Endothelial cell of umbilical vein (primary cell): ENCODE measurements around the gene GARIN5B. TPM values are rescaled to one million over a fixed set of nuclear protein-coding genes. Genes with fewer than 3 reads are reported as not detected.

ENCODE experiments used
- BruUV-seq: library from RNA; stranded (reverse); fragments of 400-500 nt; replicated peaks from 2 replicates; lab custom pipeline; 2021; lab: Mats Ljungman, UMichigan
- CTCF ChIA-PET: fragments of 300-600, 350-600 bp; sonication (Branson Sonifier 250); formaldehyde crosslinking; loops from one replicate; lab custom pipeline; 2021; ENCODE audit warnings: antibody characterized with exemption, inconsistent platforms; lab: Charles Lee
- POLR2A ChIA-PET: fragments of 300-600, 350-600 bp; sonication (Branson Sonifier 250); formaldehyde crosslinking; loops from one replicate; lab custom pipeline; 2021; ENCODE audit warnings: antibody characterized with exemption, inconsistent platforms; lab: Charles Lee
- DNase-seq: peaks from one replicate; pipeline ENCODE4 v3.0.0-alpha.2; 2011; ENCODE audit warnings: low read depth, low spot score
- FAIRE-seq: peaks from 2 replicates; lab custom pipeline; 2011; peaks lifted over from hg19 to GRCh38; lab: Jason Lieb, UNC
- H2AFZ ChIP-seq: 2 replicates; pipeline ENCODE4 v1.6.0; 2012; ENCODE audit warnings: low read depth, low read length, control low read depth, inconsistent platforms
- H3K27ac ChIP-seq: 2 replicates; pipeline ENCODE4 v1.5.1; 2011; ENCODE audit warnings: low read depth, mild to moderate bottlenecking, control low read depth, low read length, moderate library complexity; ENCODE audit not compliant: insufficient read depth
- H3K27me3 ChIP-seq, 2 experiments: 2 replicates each; pipeline versions ENCODE4 v1.6.0 to v1.6.1; 2011; ENCODE audit warnings: low read length in 2 of 2, mixed read lengths in 1 of 2; ENCODE audit not compliant: control insufficient read depth in 2 of 2, insufficient read depth in 2 of 2
- H3K36me3 ChIP-seq, 2 experiments: 2 replicates in 1 of 2; 3 replicates in 1 of 2; pipeline ENCODE4 v1.5.1; 2011; ENCODE audit warnings: low read length in 2 of 2, mild to moderate bottlenecking in 1 of 2, moderate library complexity in 1 of 2; ENCODE audit not compliant: control insufficient read depth in 2 of 2, insufficient read depth in 2 of 2; ENCODE audit errors: extremely low read depth in 1 of 2
- H3K4me1 ChIP-seq: 3 replicates; pipeline ENCODE4 v1.5.1; 2011; ENCODE audit warnings: mild to moderate bottlenecking, low read length; ENCODE audit not compliant: control insufficient read depth, insufficient read depth; ENCODE audit errors: extremely low read depth
- H3K4me2 ChIP-seq: 2 replicates; pipeline ENCODE4 v1.6.1; 2011; ENCODE audit warnings: low read length, control low read depth, mixed read lengths; ENCODE audit not compliant: insufficient read depth
- H3K4me3 ChIP-seq, 3 experiments: fragments of 200-600 bp in 1 of 3; sonication (generic), shearing (Covaris generic) in 1 of 3; replicated peaks in 1 of 3; 2 replicates each; pipeline ENCODE4 v1.5.1; 2011 to 2016; ENCODE audit warnings: control low read depth in 3 of 3, low read length in 3 of 3, mild to moderate bottlenecking in 2 of 3, inconsistent platforms in 1 of 3, low read depth in 1 of 3, moderate library complexity in 1 of 3; ENCODE audit not compliant: insufficient read depth in 1 of 3
- H3K79me2 ChIP-seq: 2 replicates; pipeline ENCODE4 v1.6.0; 2012; ENCODE audit warnings: low read length, inconsistent platforms; ENCODE audit not compliant: control insufficient read depth, insufficient read depth
- H3K9ac ChIP-seq: replicated peaks from 2 replicates; pipeline ENCODE3; 2011; ENCODE audit warnings: low read length, control low read depth; ENCODE audit not compliant: insufficient read depth; ENCODE audit errors: extremely low read depth
- H3K9me1 ChIP-seq: replicated peaks from 3 replicates; pipeline ENCODE4 v1.6.0; 2011; ENCODE audit warnings: mild to moderate bottlenecking, low read length; ENCODE audit not compliant: control insufficient read depth, insufficient read depth; ENCODE audit errors: extremely low read depth
- H3K9me3 ChIP-seq: replicated peaks from 2 replicates; pipeline ENCODE4 v1.5.1; 2012; ENCODE audit warnings: low read length, inconsistent platforms; ENCODE audit not compliant: control insufficient read depth, insufficient read depth
- H4K20me1 ChIP-seq: replicated peaks from 2 replicates; pipeline ENCODE3; 2011; ENCODE audit warnings: mild to moderate bottlenecking, low read length; ENCODE audit not compliant: control insufficient read depth, insufficient read depth; ENCODE audit errors: extremely low read depth
- EZH2 ChIP-seq: IDR thresholded peaks from 2 replicates; pipeline ENCODE4 v1.6.1; 2012; ENCODE audit warnings: borderline replicate concordance, low read depth, mild to moderate bottlenecking, moderate library complexity, low read length, inconsistent platforms; ENCODE audit not compliant: severe bottlenecking
- FOS ChIP-seq: IDR thresholded peaks from 2 replicates; pipeline ENCODE4 v1.6.1; 2011; ENCODE audit warnings: mild to moderate bottlenecking, low read length, moderate library complexity, borderline replicate concordance; ENCODE audit not compliant: insufficient read depth
- GATA2 ChIP-seq: IDR thresholded peaks from 2 replicates; pipeline ENCODE4 v1.7.0; 2011; ENCODE audit warnings: low read depth, mild to moderate bottlenecking, moderate library complexity, mixed read lengths, low read length; ENCODE audit not compliant: insufficient read length, insufficient read depth
- JUN ChIP-seq: IDR thresholded peaks from 2 replicates; pipeline ENCODE4 v1.6.1; 2011; ENCODE audit warnings: borderline replicate concordance, low read depth; ENCODE audit not compliant: insufficient read length, insufficient read depth
- MAX ChIP-seq: IDR thresholded peaks from 2 replicates; pipeline ENCODE4 v1.6.1; 2011; ENCODE audit not compliant: insufficient read depth, insufficient read length
- MYC ChIP-seq: IDR thresholded peaks from one replicate; pipeline ENCODE4 v1.6.1; 2011; ENCODE audit warnings: mild to moderate bottlenecking, low read depth, low read length
- POLR2A ChIP-seq: IDR thresholded peaks from 2 replicates; pipeline ENCODE4 v1.6.1; 2012; ENCODE audit warnings: low read depth, mild to moderate bottlenecking, control low read depth, low read length
- POLR2AphosphoS5 ChIP-seq: IDR thresholded peaks from 2 replicates; pipeline ENCODE4 v1.6.1; 2012; ENCODE audit warnings: low read depth, mild to moderate bottlenecking, control low read depth, low read length, moderate library complexity; ENCODE audit not compliant: insufficient read depth
- dilution Hi-C: fragments of 300-500 bp; cut with MboI; formaldehyde crosslinking; loops from one replicate; pipeline ENCODE4 v1.15.0; 2019; ENCODE audit warnings: low sequenced_read_pairs; ENCODE audit not compliant: extremely low pct_ligation_motif_present
- intact Hi-C: fragments of 100-400 bp; cut with micrococcal nuclease; formaldehyde crosslinking; loops from one replicate; pipeline ENCODE4 v1.10.0; 2022
- polyA plus RNA-seq, 4 experiments: library from polyadenylated mRNA; depleted of rRNA in 3 of 4; stranded (reverse) in 3 of 4; unstranded in 1 of 4; fragments of >200 nt; gene quantifications; 2 replicates each; pipeline versions ENCODE4 v1.2.1 to v1.2.3, GENCODE V29; 2011 to 2012; ENCODE audit warnings: missing spikeins in 1 of 4
- total RNA-seq: library from RNA; stranded (reverse); gene quantifications from 2 replicates; pipeline ENCODE4 v1.2.3, GENCODE V29; 2021
- TF ChIP-seq, protein P1 (sequence below), 2 donors: IDR thresholded peaks; 1 replicate in 1 of 2; 2 replicates in 1 of 2; pipeline ENCODE4 v1.5.1; 2011; ENCODE audit warnings: low read length in 2 of 2, mild to moderate bottlenecking in 2 of 2, moderate library complexity in 2 of 2, control low read depth in 1 of 2, inconsistent platforms in 1 of 2, low read depth in 1 of 2; ENCODE audit not compliant: insufficient read depth in 1 of 2; ENCODE audit errors: extremely low read depth in 1 of 2

Gene GARIN5B
- total and polyA plus RNA-seq, 2 donors (not counting 3 experiments of a cell fraction or from before 2014, with no cell fraction given) = not detected

- Histone ChIP-seq H3K79me2 (no peaks in the 10 kb centered on the region), H2AFZ (no peak overlapping the region), H3K4me3 (no peak overlapping the region), H3K4me1 (peaks cover 3% of the 10 kb centered on the region), H3K4me2 (no peak overlapping the region), H4K20me1 (no peaks in the 10 kb centered on the region), H3K9ac (no peak overlapping the region), H3K27ac (no peak overlapping the region), H3K36me3 (no peaks in the 10 kb centered on the region), H3K9me3 (no peaks in the 10 kb centered on the region), H3K27me3 (peaks cover 12 to 15% of the 10 kb centered on the region in 2 experiments), H3K9me1 (no peaks in the 10 kb centered on the region)
- intact Hi-C loops (no loop called here), dilution Hi-C loops (no loop called here)
- no peak for DNase-seq
- CTCF ChIA-PET = interaction anchor here (1.1 kb wide), 1 partner anchor 19 kb away, joined by 3 read pairs; the partner anchor contains the start of gene KMT5C
- no peak for FAIRE-seq
- TF ChIP-seq, protein P1, sequence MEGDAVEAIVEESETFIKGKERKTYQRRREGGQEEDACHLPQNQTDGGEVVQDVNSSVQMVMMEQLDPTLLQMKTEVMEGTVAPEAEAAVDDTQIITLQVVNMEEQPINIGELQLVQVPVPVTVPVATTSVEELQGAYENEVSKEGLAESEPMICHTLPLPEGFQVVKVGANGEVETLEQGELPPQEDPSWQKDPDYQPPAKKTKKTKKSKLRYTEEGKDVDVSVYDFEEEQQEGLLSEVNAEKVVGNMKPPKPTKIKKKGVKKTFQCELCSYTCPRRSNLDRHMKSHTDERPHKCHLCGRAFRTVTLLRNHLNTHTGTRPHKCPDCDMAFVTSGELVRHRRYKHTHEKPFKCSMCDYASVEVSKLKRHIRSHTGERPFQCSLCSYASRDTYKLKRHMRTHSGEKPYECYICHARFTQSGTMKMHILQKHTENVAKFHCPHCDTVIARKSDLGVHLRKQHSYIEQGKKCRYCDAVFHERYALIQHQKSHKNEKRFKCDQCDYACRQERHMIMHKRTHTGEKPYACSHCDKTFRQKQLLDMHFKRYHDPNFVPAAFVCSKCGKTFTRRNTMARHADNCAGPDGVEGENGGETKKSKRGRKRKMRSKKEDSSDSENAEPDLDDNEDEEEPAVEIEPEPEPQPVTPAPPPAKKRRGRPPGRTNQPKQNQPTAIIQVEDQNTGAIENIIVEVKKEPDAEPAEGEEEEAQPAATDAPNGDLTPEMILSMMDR (IDR thresholded peaks at IDR 0.05; ENCODE audit: extremely low read depth in 1 of 2, insufficient read depth in 1 of 2, low read depth in 1 of 2, low read length in 2 of 2) = no peak
- TF ChIP-seq POLR2AphosphoS5 (no peak), MYC (no peak), EZH2 (no peak), POLR2A (no peak), MAX (no peak), JUN (no peak), FOS (no peak), GATA2 (no peak)
- POLR2A ChIA-PET = interaction anchor here (1.0 kb wide), 1 partner anchor 19 kb away, joined by 3 read pairs; the partner anchor contains the start of gene KMT5C
- BruUV-seq = no TSS peak
Observed at GRCh38 chr19:55358493-55358892, 4.6 kb downstream of the GARIN5B start.
